ENCODE data around the gene KCNJ15. TPM values are rescaled to one million over a fixed set of nuclear protein-coding genes. Genes with fewer than 3 reads are reported as not detected.

Gene KCNJ15
- total and polyA plus RNA-seq, 3 experiments from 2014 or later, result not detected

GRCh38 chr21:38323721-38324531, 67.1 kb downstream of the KCNJ15 start:
- H3K36me3 ChIP-seq (ENCODE audit: insufficient read depth, low read length), result no peaks in the 10 kb centered on the region
- Mint-ChIP-seq H3K4me3 (no peak overlapping the region), H3K27me3 (peaks cover 0 to 5% of the 10 kb centered on the region in 2 donors), H3K9me3 (peaks cover 0 to 2% (median 0%) of the 10 kb centered on the region in 5 donors), H3K36me3 (no peaks in the 10 kb centered on the region), H3K4me1 (peaks cover 0 to 8% (median 0%) of the 10 kb centered on the region in 3 donors), H3K27ac (peak overlapping the region in 1 of 8 donors; percentile 50)
- CTCF ChIA-PET, result no interaction called here
- H3K4me1 ChIP-seq (ENCODE audit: insufficient read depth, low read length), result peaks cover 21% of the 10 kb centered on the region
- peak in 1 of 5 donors; percentile 17 for DNase-seq
- H3K9me3 ChIP-seq (ENCODE audit: low read length), result no peaks in the 10 kb centered on the region
- no peak overlapping the region for H3K27ac ChIP-seq (ENCODE audit: low read depth, low read length)
- H3K4me3 ChIP-seq (ENCODE audit: low read length), result peak overlapping the region; percentile 7
- H3K27me3 ChIP-seq (ENCODE audit: insufficient read depth, low read length, poor library complexity, severe bottlenecking), result no peaks in the 10 kb centered on the region
- POLR2A ChIA-PET, result no interaction called here

- no peaks in the 10 kb centered on the region for H3K9me3 ChIP-seq (ENCODE audit: low read length)
- Mint-ChIP-seq H3K36me3 (no peaks in the 10 kb centered on the region), H3K4me3 (no peak overlapping the region), H3K27me3 (peaks cover 3 to 5% of the 10 kb centered on the region in 2 donors), H3K4me1 (peaks cover 0 to 8% (median 0%) of the 10 kb centered on the region in 3 donors), H3K9me3 (peaks cover 0 to 2% (median 0%) of the 10 kb centered on the region in 5 donors), H3K27ac (no peak overlapping the region)
- H3K27me3 ChIP-seq (ENCODE audit: insufficient read depth, low read length, poor library complexity, severe bottlenecking), result no peaks in the 10 kb centered on the region
- ChIA-PET CTCF (no interaction called here), POLR2A (no interaction called here)
- H3K4me3 ChIP-seq (ENCODE audit: low read length), result no peak overlapping the region
- no peak overlapping the region for H3K27ac ChIP-seq (ENCODE audit: low read depth, low read length)
- DNase-seq, result no peak
- no peaks in the 10 kb centered on the region for H3K36me3 ChIP-seq (ENCODE audit: insufficient read depth, low read length)
- H3K4me1 ChIP-seq (ENCODE audit: insufficient read depth, low read length), result peaks cover 21% of the 10 kb centered on the region
Measured at GRCh38 chr21:38325216-38325615, 68.4 kb downstream of the KCNJ15 start.

GRCh38 chr21:38325731-38326420, 69.1 kb downstream of the KCNJ15 start:
- Histone ChIP-seq H3K36me3 (ENCODE audit: insufficient read depth, low read length) (no peaks in the 10 kb centered on the region), H3K27me3 (ENCODE audit: insufficient read depth, low read length, poor library complexity, severe bottlenecking) (no peaks in the 10 kb centered on the region), H3K27ac (ENCODE audit: low read depth, low read length) (no peak overlapping the region), H3K4me1 (ENCODE audit: insufficient read depth, low read length) (peaks cover 21% of the 10 kb centered on the region), H3K4me3 (ENCODE audit: low read length) (no peak overlapping the region), H3K9me3 (ENCODE audit: low read length) (no peaks in the 10 kb centered on the region)
- Mint-ChIP-seq H3K27ac (no peak overlapping the region), H3K9me3 (peaks cover 0 to 2% (median 0%) of the 10 kb centered on the region in 5 donors), H3K4me1 (peaks cover 0 to 8% (median 0%) of the 10 kb centered on the region in 3 donors), H3K27me3 (peaks cover 3 to 5% of the 10 kb centered on the region in 2 donors), H3K36me3 (no peaks in the 10 kb centered on the region), H3K4me3 (no peak overlapping the region)
- DNase-seq, result no peak
- ChIA-PET POLR2A (no interaction called here), CTCF (no interaction called here)

- ChIA-PET POLR2A (no interaction called here), CTCF (no interaction called here)
- no peaks in the 10 kb centered on the region for H3K9me3 ChIP-seq (ENCODE audit: low read length)
- H3K36me3 ChIP-seq (ENCODE audit: insufficient read depth, low read length), result no peaks in the 10 kb centered on the region
- H3K27ac ChIP-seq (ENCODE audit: low read depth, low read length), result no peak overlapping the region
- H3K4me1 ChIP-seq (ENCODE audit: insufficient read depth, low read length), result peaks cover 21% of the 10 kb centered on the region
- Mint-ChIP-seq H3K36me3 (no peaks in the 10 kb centered on the region), H3K27ac (no peak overlapping the region), H3K27me3 (peaks cover 3 to 5% of the 10 kb centered on the region in 2 donors), H3K4me1 (peaks cover 0 to 8% (median 0%) of the 10 kb centered on the region in 3 donors), H3K4me3 (no peak overlapping the region), H3K9me3 (peaks cover 0 to 2% (median 0%) of the 10 kb centered on the region in 5 donors)
- H3K4me3 ChIP-seq (ENCODE audit: low read length), result no peak overlapping the region
- DNase-seq, result no peak
- no peaks in the 10 kb centered on the region for H3K27me3 ChIP-seq (ENCODE audit: insufficient read depth, low read length, poor library complexity, severe bottlenecking)
Measured at GRCh38 chr21:38326429-38326828, 69.6 kb downstream of the KCNJ15 start.

GRCh38 chr21:38326899-38327298, 70.1 kb downstream of the KCNJ15 start:
- H3K4me3 Mint-ChIP-seq, result no peak overlapping the region
- H3K36me3 Mint-ChIP-seq, result no peaks in the 10 kb centered on the region
- CTCF ChIA-PET, result no interaction called here
- Histone ChIP-seq H3K36me3 (ENCODE audit: insufficient read depth, low read length) (no peaks in the 10 kb centered on the region), H3K9me3 (ENCODE audit: low read length) (no peaks in the 10 kb centered on the region), H3K27ac (ENCODE audit: low read depth, low read length) (no peak overlapping the region), H3K4me3 (ENCODE audit: low read length) (no peak overlapping the region), H3K4me1 (ENCODE audit: insufficient read depth, low read length) (peaks cover 21% of the 10 kb centered on the region), H3K27me3 (ENCODE audit: insufficient read depth, low read length, poor library complexity, severe bottlenecking) (no peaks in the 10 kb centered on the region)
- POLR2A ChIA-PET, result no interaction called here
- peaks cover 0 to 8% (median 0%) of the 10 kb centered on the region in 3 donors for H3K4me1 Mint-ChIP-seq
- no peak for DNase-seq
- H3K27me3 Mint-ChIP-seq, result peaks cover 3 to 5% of the 10 kb centered on the region in 2 donors
- H3K9me3 Mint-ChIP-seq, result peaks cover 0 to 2% (median 0%) of the 10 kb centered on the region in 5 donors
- no peak overlapping the region for H3K27ac Mint-ChIP-seq

GRCh38 chr21:38327984-38328383, 71.2 kb downstream of the KCNJ15 start:
- H3K4me1 Mint-ChIP-seq, result peaks cover 0 to 8% (median 0%) of the 10 kb centered on the region in 3 donors
- DNase-seq, result no peak
- Histone ChIP-seq H3K27me3 (ENCODE audit: insufficient read depth, low read length, poor library complexity, severe bottlenecking) (no peaks in the 10 kb centered on the region), H3K27ac (ENCODE audit: low read depth, low read length) (no peak overlapping the region), H3K4me1 (ENCODE audit: insufficient read depth, low read length) (peaks cover 20% of the 10 kb centered on the region), H3K9me3 (ENCODE audit: low read length) (no peaks in the 10 kb centered on the region), H3K36me3 (ENCODE audit: insufficient read depth, low read length) (no peaks in the 10 kb centered on the region), H3K4me3 (ENCODE audit: low read length) (no peak overlapping the region)
- no peaks in the 10 kb centered on the region for H3K36me3 Mint-ChIP-seq
- H3K9me3 Mint-ChIP-seq, result peaks cover 0 to 2% (median 0%) of the 10 kb centered on the region in 5 donors
- CTCF ChIA-PET, result no interaction called here
- no peak overlapping the region for H3K4me3 Mint-ChIP-seq
- peaks cover 3 to 5% of the 10 kb centered on the region in 2 donors for H3K27me3 Mint-ChIP-seq
- H3K27ac Mint-ChIP-seq, result no peak overlapping the region
- POLR2A ChIA-PET, result no interaction called here

- peaks cover 9% of the 10 kb centered on the region for H3K4me1 ChIP-seq (ENCODE audit: insufficient read depth, low read length)
- no peak overlapping the region for H3K27ac Mint-ChIP-seq
- no peak overlapping the region for H3K4me3 ChIP-seq (ENCODE audit: low read length)
- H3K9me3 Mint-ChIP-seq, result peaks cover 0 to 2% (median 0%) of the 10 kb centered on the region in 5 donors
- H3K36me3 Mint-ChIP-seq, result no peaks in the 10 kb centered on the region
- CTCF ChIA-PET, result no interaction called here
- DNase-seq, result no peak
- peaks cover 5 to 6% of the 10 kb centered on the region in 2 donors for H3K27me3 Mint-ChIP-seq
- H3K27ac ChIP-seq (ENCODE audit: low read depth, low read length), result no peak overlapping the region
- POLR2A ChIA-PET, result no interaction called here
- H3K9me3 ChIP-seq (ENCODE audit: low read length), result no peaks in the 10 kb centered on the region
- no peaks in the 10 kb centered on the region for H3K4me1 Mint-ChIP-seq
- no peaks in the 10 kb centered on the region for H3K27me3 ChIP-seq (ENCODE audit: insufficient read depth, low read length, poor library complexity, severe bottlenecking)
- no peaks in the 10 kb centered on the region for H3K36me3 ChIP-seq (ENCODE audit: insufficient read depth, low read length)
- no peak overlapping the region for H3K4me3 Mint-ChIP-seq
Measured at GRCh38 chr21:38329162-38329561, 72.4 kb downstream of the KCNJ15 start.

- Mint-ChIP-seq H3K4me1 (no peaks in the 10 kb centered on the region), H3K27me3 (peaks cover 1 to 6% of the 10 kb centered on the region in 2 donors), H3K36me3 (no peaks in the 10 kb centered on the region), H3K4me3 (no peak overlapping the region), H3K27ac (no peak overlapping the region), H3K9me3 (peaks cover 0 to under 1% (median 0%) of the 10 kb centered on the region in 5 donors)
- ChIA-PET CTCF (no interaction called here), POLR2A (no interaction called here)
- H3K4me1 ChIP-seq (ENCODE audit: insufficient read depth, low read length), result no peaks in the 10 kb centered on the region
- no peak for DNase-seq
- no peak overlapping the region for H3K27ac ChIP-seq (ENCODE audit: low read depth, low read length)
- H3K27me3 ChIP-seq (ENCODE audit: insufficient read depth, low read length, poor library complexity, severe bottlenecking), result no peaks in the 10 kb centered on the region
- H3K9me3 ChIP-seq (ENCODE audit: low read length), result no peaks in the 10 kb centered on the region
- H3K36me3 ChIP-seq (ENCODE audit: insufficient read depth, low read length), result no peaks in the 10 kb centered on the region
- H3K4me3 ChIP-seq (ENCODE audit: low read length), result no peak overlapping the region
Measured at GRCh38 chr21:38330666-38331065, 73.9 kb downstream of the KCNJ15 start.

Measured in CD8-positive, alpha-beta memory T cell (primary cell).